GM23338 (cell line): ENCODE data around the gene DTNBP1. TPM values are rescaled to one million over a fixed set of nuclear protein-coding genes. Genes with fewer than 3 reads are reported as not detected.

Source experiments
- ATAC-seq: fragments of 200-7000 bp; cut with Tn5 transposase; 3 replicates; pipeline ENCODE4 v1.9.1; 2020
- DNase-seq: peaks from one replicate; pipeline ENCODE4 v3.0.0-alpha.2; 2015; ENCODE audit warnings: low spot score
- H2AFZ ChIP-seq: fragments of 200-600 bp; sonication (generic); 2 replicates; pipeline ENCODE4 v1.8.0; 2016; ENCODE audit warnings: antibody characterized with exemption, mild to moderate bottlenecking, moderate library complexity
- H3F3A ChIP-seq: fragments of 200-600 bp; sonication (generic); replicated peaks from 2 replicates; pipeline ENCODE4 v1.8.0; 2017; ENCODE audit warnings: antibody characterized with exemption, mixed run types, low read depth
- H3K27ac ChIP-seq: fragments of 200-600 bp; sonication (generic); 2 replicates; pipeline ENCODE4 v1.6.1; 2016; ENCODE audit warnings: low read depth
- H3K27me3 ChIP-seq: fragments of 200-600 bp; sonication (generic); 2 replicates; pipeline ENCODE4 v1.8.0; 2016; ENCODE audit warnings: mild to moderate bottlenecking, mixed run types, moderate library complexity; ENCODE audit not compliant: insufficient read depth
- H3K36me3 ChIP-seq: fragments of 200-600 bp; sonication (generic); 2 replicates; pipeline ENCODE4 v1.8.0; 2016; ENCODE audit warnings: mild to moderate bottlenecking; ENCODE audit not compliant: insufficient read depth
- H3K4me1 ChIP-seq: fragments of 200-600 bp; sonication (generic); 2 replicates; pipeline ENCODE4 v1.8.0; 2016; ENCODE audit warnings: mild to moderate bottlenecking, moderate library complexity; ENCODE audit not compliant: insufficient read depth
- H3K4me2 ChIP-seq: fragments of 200-600 bp; sonication (generic); 2 replicates; pipeline ENCODE4 v1.7.1; 2017; ENCODE audit warnings: mixed run types
- H3K4me3 ChIP-seq: fragments of 200-600 bp; sonication (generic); 2 replicates; pipeline ENCODE4 v1.6.1; 2016; ENCODE audit warnings: mixed run types
- H3K79me2 ChIP-seq: fragments of 200-600 bp; sonication (generic); replicated peaks from 2 replicates; pipeline ENCODE4 v1.8.0; 2017; ENCODE audit warnings: mild to moderate bottlenecking; ENCODE audit not compliant: insufficient read depth
- H3K9me2 ChIP-seq: fragments of 200-600 bp; sonication (generic); 2 replicates; pipeline ENCODE4 v1.8.0; 2017; ENCODE audit not compliant: insufficient read depth
- H4K20me1 ChIP-seq: fragments of 200-600 bp; sonication (generic); replicated peaks from 2 replicates; pipeline ENCODE4 v1.8.0; 2017; ENCODE audit warnings: mild to moderate bottlenecking; ENCODE audit not compliant: insufficient read depth
- H3K27ac Mint-ChIP-seq: 2 replicates; pipeline ENCODE4 v1.8.0; 2020; ENCODE audit warnings: inconsistent platforms, mild to moderate bottlenecking, moderate library complexity, mixed read lengths
- H3K27me3 Mint-ChIP-seq: 3 replicates; pipeline ENCODE4 v1.8.0; 2022; ENCODE audit warnings: low read depth, mild to moderate bottlenecking, moderate library complexity, mixed read lengths, inconsistent platforms; ENCODE audit not compliant: insufficient read depth, poor library complexity
- H3K36me3 Mint-ChIP-seq: 3 replicates; pipeline ENCODE4 v1.8.0; 2021; ENCODE audit warnings: low read depth, mild to moderate bottlenecking, inconsistent platforms, moderate library complexity, mixed read lengths
- H3K4me1 Mint-ChIP-seq: 3 replicates; pipeline ENCODE4 v1.8.0; 2020; ENCODE audit warnings: mild to moderate bottlenecking, inconsistent platforms, mixed read lengths
- H3K4me3 Mint-ChIP-seq: 3 replicates; pipeline ENCODE4 v1.8.0; 2021; ENCODE audit warnings: moderate library complexity, mild to moderate bottlenecking, inconsistent platforms, mixed read lengths
- H3K9me3 Mint-ChIP-seq: 3 replicates; pipeline ENCODE4 v1.8.0; 2020; ENCODE audit warnings: moderate library complexity, mild to moderate bottlenecking, inconsistent platforms, mixed read lengths
- CTCF ChIP-seq, 2 experiments: fragments of 200-600 bp in 1 of 2; sonication (generic) in 1 of 2; conservative IDR thresholded peaks; 2 replicates each; pipeline versions ENCODE4 v1.5.1 to v1.6.1; 2016 to 2017; ENCODE audit warnings: antibody characterized with exemption in 2 of 2, low read depth in 2 of 2, mild to moderate bottlenecking in 2 of 2, moderate library complexity in 1 of 2
- ETS1 ChIP-seq: IDR thresholded peaks from 2 replicates; pipeline ENCODE4 v1.6.1; 2016; ENCODE audit warnings: antibody characterized with exemption
- EZH2 ChIP-seq: fragments of 200-600 bp; sonication (generic); IDR thresholded peaks from one replicate; pipeline ENCODE4 v1.8.0; 2017; ENCODE audit warnings: antibody characterized with exemption, mild to moderate bottlenecking, low read depth; ENCODE audit not compliant: unreplicated experiment
- POLR2AphosphoS5 ChIP-seq: IDR thresholded peaks from 2 replicates; pipeline ENCODE4 v1.6.1; 2016; ENCODE audit warnings: antibody characterized with exemption, low read depth
- REST ChIP-seq: IDR thresholded peaks from one replicate; pipeline ENCODE4 v1.6.1; 2018; ENCODE audit warnings: antibody characterized with exemption; ENCODE audit not compliant: unreplicated experiment
- STAT1 ChIP-seq: IDR thresholded peaks from one replicate; pipeline ENCODE4 v1.6.1; 2016; ENCODE audit warnings: antibody characterized with exemption; ENCODE audit not compliant: unreplicated experiment
- ZNF331 ChIP-seq: fragments of 250-450 bp; sonication (Bioruptor Pico); IDR thresholded peaks from 2 replicates; pipeline ENCODE4 v1.5.0; 2020; ENCODE audit warnings: low read depth, mild to moderate bottlenecking, moderate library complexity
- polyA plus RNA-seq: library from polyadenylated mRNA; unstranded; fragments of >200 nt; fragmentation: Nextera tagmentation; extraction: Ambion mirVana; gene quantifications from 2 replicates; pipeline ENCODE4 v1.2.1, GENCODE V29; 2016
- total RNA-seq: library from RNA; depleted of rRNA; stranded (reverse); fragments of >200 nt; shearing (Covaris generic); gene quantifications from 2 replicates; pipeline ENCODE4 v1.2.3, GENCODE V29; 2014

Gene DTNBP1
- total and polyA plus RNA-seq, 2 experiments from 2014 or later: 12.1 to 20.1 TPM

GRCh38 chr6:15509335-15509933 lies 153.4 kb downstream of the DTNBP1 start:
- Mint-ChIP-seq H3K9me3 (peaks cover 6% of the 10 kb centered on the region; the same call in 2 of the 3 replicates), H3K4me1 (peaks cover 46% of the 10 kb centered on the region), H3K36me3 (peaks cover 98% of the 10 kb centered on the region), H3K27ac (peak overlapping the region; percentile 87), H3K4me3 (no peak overlapping the region), H3K27me3 (peaks cover 70% of the 10 kb centered on the region)
- no peak for TF ChIP-seq ETS1
- no peak for TF ChIP-seq EZH2
- no peak for TF ChIP-seq ZNF331 (CRISPR knock-in tag)
- 0 out of 2 replicates have a peak, but pooled peaks have one; percentile 31 for TF ChIP-seq POLR2AphosphoS5
- no peak for ATAC-seq
- no peak for DNase-seq
- H3K9me2 ChIP-seq: no peaks in the 10 kb centered on the region
- no peaks in the 10 kb centered on the region for H3K27me3 ChIP-seq
- no peak overlapping the region for H2AFZ ChIP-seq
- no peak overlapping the region for H3K4me2 ChIP-seq
- H3F3A ChIP-seq: peaks cover 57% of the 10 kb centered on the region
- H4K20me1 ChIP-seq: peaks cover 76% of the 10 kb centered on the region
- H3K4me3 ChIP-seq: no peak overlapping the region
- peak overlapping the region; percentile 34 for H3K27ac ChIP-seq
- peaks cover 14% of the 10 kb centered on the region for H3K4me1 ChIP-seq
- H3K79me2 ChIP-seq: peaks cover 78% of the 10 kb centered on the region
- H3K36me3 ChIP-seq: peaks cover 64% of the 10 kb centered on the region

- Histone ChIP-seq H3K36me3 (peaks cover 67% of the 10 kb centered on the region), H3K4me3 (no peak overlapping the region), H3K9me2 (no peaks in the 10 kb centered on the region), H3K27ac (peak overlapping the region; percentile 34), H3K4me2 (no peak overlapping the region), H2AFZ (no peak overlapping the region), H3K27me3 (no peaks in the 10 kb centered on the region), H3K79me2 (peaks cover 81% of the 10 kb centered on the region), H3K4me1 (peaks cover 14% of the 10 kb centered on the region), H3F3A (peaks cover 60% of the 10 kb centered on the region), H4K20me1 (peaks cover 80% of the 10 kb centered on the region)
- Mint-ChIP-seq H3K9me3 (peaks cover 6% of the 10 kb centered on the region; the same call in 2 of the 3 replicates), H3K36me3 (peaks cover 98% of the 10 kb centered on the region), H3K4me3 (no peak overlapping the region), H3K4me1 (peaks cover 48% of the 10 kb centered on the region), H3K27ac (peak overlapping the region; percentile 87), H3K27me3 (peaks cover 70% of the 10 kb centered on the region)
- TF ChIP-seq REST (no peak), EZH2 (no peak), ETS1 (no peak), CTCF (conservative IDR thresholded peaks at IDR 0.05; ENCODE audit: low read depth in 2 of 2) (no peak), STAT1 (no peak)
- ATAC-seq (peak; percentile 4; the same call in 2 of the 3 replicates), DNase-seq (no peak)
Measured at GRCh38 chr6:15508931-15509330, 153.9 kb downstream of the DTNBP1 start.
